Lung microvascular endothelial cell (primary cell): ENCODE data around the gene TRIM44. TPM values are rescaled to one million over a fixed set of nuclear protein-coding genes. Genes with fewer than 3 reads are reported as not detected.

ENCODE experiments used
- DNase-seq, 2 donors: peaks; one replicate each; pipeline versions ENCODE4 v3.0.0 to v3.0.0-alpha.2; 2010; ENCODE audit warnings: low read depth in 2 of 2
- total RNA-seq: library from RNA; depleted of rRNA; stranded (reverse); fragments of >200 nt; gene quantifications from 2 replicates; pipeline ENCODE4 v1.2.1, GENCODE V29; 2014

Gene TRIM44
- total RNA-seq, 1 donor from 2014 or later, result 16.5 TPM

GRCh38 chr11:35786188-35786587, 123.6 kb downstream of the TRIM44 start:
- DNase-seq, result peak in 1 of 2 donors; percentile 48

- no peak for DNase-seq
Measured at GRCh38 chr11:35787013-35787504, 124.5 kb downstream of the TRIM44 start.

GRCh38 chr11:35787626-35788025, 125.1 kb downstream of the TRIM44 start:
- DNase-seq, result no peak

GRCh38 chr11:35791088-35791958, 128.7 kb downstream of the TRIM44 start:
- no peak for DNase-seq

GRCh38 chr11:35792148-35792845, 129.7 kb downstream of the TRIM44 start:
- DNase-seq, result no peak

- DNase-seq, result no peak
Measured at GRCh38 chr11:35792846-35793192, 130.2 kb downstream of the TRIM44 start.

GRCh38 chr11:35794333-35794732, 131.8 kb downstream of the TRIM44 start:
- no peak for DNase-seq

- peak in 1 of 2 donors; percentile 28 for DNase-seq
Measured at GRCh38 chr11:35794850-35795249, 132.3 kb downstream of the TRIM44 start.

- DNase-seq, result peak; percentile 29 to 65
Measured at GRCh38 chr11:35796562-35796961, 134.0 kb downstream of the TRIM44 start.

GRCh38 chr11:35798423-35798822, 135.8 kb downstream of the TRIM44 start:
- peak in 1 of 2 donors; percentile 34 for DNase-seq

GRCh38 chr11:35798983-35799382, 136.4 kb downstream of the TRIM44 start:
- DNase-seq, result no peak

GRCh38 chr11:35799655-35800054, 137.1 kb downstream of the TRIM44 start:
- DNase-seq, result no peak

- peak; percentile 63 to 86 for DNase-seq
Measured at GRCh38 chr11:35800970-35801953, 138.7 kb downstream of the TRIM44 start.

GRCh38 chr11:35802221-35802620, 139.6 kb downstream of the TRIM44 start:
- no peak for DNase-seq

GRCh38 chr11:35802672-35803071, 140.1 kb downstream of the TRIM44 start:
- DNase-seq, result no peak

GRCh38 chr11:35803115-35803514, 140.5 kb downstream of the TRIM44 start:
- no peak for DNase-seq

GRCh38 chr11:35804451-35805040, 142.0 kb downstream of the TRIM44 start:
- DNase-seq, result no peak

GRCh38 chr11:35809561-35809960, 147.0 kb downstream of the TRIM44 start:
- no peak for DNase-seq

GRCh38 chr11:35810045-35810645, 147.6 kb downstream of the TRIM44 start:
- DNase-seq, result no peak

- no peak for DNase-seq
Measured at GRCh38 chr11:35811783-35812182, 149.2 kb downstream of the TRIM44 start.

- no peak for DNase-seq
Measured at GRCh38 chr11:35812828-35813227, 150.3 kb downstream of the TRIM44 start.
